Calu3 (cell line): ENCODE results near the gene TNS1. TPM values are rescaled to one million over a fixed set of nuclear protein-coding genes. Genes with fewer than 3 reads are reported as not detected.

Experiments
- BruUV-seq: library from RNA; stranded (reverse); fragments of 400-500 nt; replicated peaks from 2 replicates; lab custom pipeline; 2021; lab: Mats Ljungman, UMichigan
- CTCF ChIA-PET: fragments of 300-600 bp; sonication (Branson Sonifier 250); formaldehyde crosslinking; loops from one replicate; lab custom pipeline; 2022; ENCODE audit warnings: antibody characterized with exemption; lab: Charles Lee
- DNase-seq: peaks from one replicate; pipeline ENCODE4 v3.0.0; 2022
- H3K27ac Mint-ChIP-seq: one replicate; pipeline ENCODE4 v1.8.0; 2022; ENCODE audit warnings: mixed read lengths; ENCODE audit not compliant: unreplicated experiment
- H3K27me3 Mint-ChIP-seq: one replicate; pipeline ENCODE4 v1.8.0; 2022; ENCODE audit warnings: mixed read lengths; ENCODE audit not compliant: unreplicated experiment
- H3K36me3 Mint-ChIP-seq: one replicate; pipeline ENCODE4 v1.8.0; 2022; ENCODE audit warnings: mild to moderate bottlenecking, moderate library complexity, mixed read lengths; ENCODE audit not compliant: insufficient read depth, unreplicated experiment
- H3K4me1 Mint-ChIP-seq: one replicate; pipeline ENCODE4 v1.8.0; 2022; ENCODE audit warnings: mild to moderate bottlenecking, low read depth, mixed read lengths; ENCODE audit not compliant: unreplicated experiment
- H3K4me3 Mint-ChIP-seq: one replicate; pipeline ENCODE4 v1.8.0; 2022; ENCODE audit warnings: mild to moderate bottlenecking, low read depth, moderate library complexity, mixed read lengths; ENCODE audit not compliant: unreplicated experiment
- H3K9me3 Mint-ChIP-seq: one replicate; pipeline ENCODE4 v1.8.0; 2022; ENCODE audit warnings: low read depth, mixed read lengths; ENCODE audit not compliant: unreplicated experiment
- CTCF ChIP-seq: fragments of 200-600 bp; IDR thresholded peaks from one replicate; pipeline ENCODE4 v1.8.0; 2022; ENCODE audit warnings: antibody characterized with exemption; ENCODE audit not compliant: unreplicated experiment
- intact Hi-C: fragments of 100-400 bp; cut with micrococcal nuclease; formaldehyde crosslinking; loops from one replicate; pipeline ENCODE4 v1.10.0; 2022; ENCODE audit not compliant: unreplicated experiment
- total RNA-seq: library from RNA; stranded (reverse); gene quantifications from 2 replicates; pipeline ENCODE4 v1.2.3, GENCODE V29; 2022

Gene TNS1
- total RNA-seq, 1 experiment from 2014 or later: 2.2 TPM

GRCh38 chr2:217864963-217865772, 137.6 kb downstream of the TNS1 start:
- no peak for TF ChIP-seq CTCF
- CTCF ChIA-PET: no interaction called here
- intact Hi-C loops: no loop called here
- Mint-ChIP-seq H3K27ac (no peak overlapping the region), H3K4me3 (no peak overlapping the region), H3K9me3 (no peaks in the 10 kb centered on the region), H3K27me3 (peaks cover 96% of the 10 kb centered on the region), H3K4me1 (no peaks in the 10 kb centered on the region), H3K36me3 (no peaks in the 10 kb centered on the region)
- no TSS peak for BruUV-seq
- DNase-seq: no peak

DNA sequence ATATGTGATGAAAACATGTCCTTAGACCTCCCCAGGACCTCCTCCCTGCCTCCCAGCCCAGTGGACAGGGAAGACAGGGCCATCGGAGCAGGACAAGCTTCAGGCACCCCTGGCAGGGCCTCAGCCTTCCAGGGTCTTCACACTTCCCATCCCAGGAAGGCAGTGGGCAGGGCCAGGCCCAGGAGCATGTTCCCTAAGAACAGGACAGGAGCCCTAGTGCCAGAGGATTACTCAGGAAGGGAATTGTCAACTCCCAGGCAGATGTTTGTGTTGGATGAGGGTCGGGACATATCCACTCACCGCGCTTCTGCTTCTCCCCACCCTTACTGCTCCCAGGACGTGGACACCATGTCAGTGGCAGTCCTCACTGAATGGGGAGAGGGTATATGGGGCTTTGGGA, 138.9 kb downstream of the TNS1 start:
- CTCF ChIA-PET: no interaction called here

GRCh38 chr2:217861334-217861877, 141.4 kb downstream of the TNS1 start:
- no peaks in the 10 kb centered on the region for H3K9me3 Mint-ChIP-seq
- no TSS peak for BruUV-seq
- no peak for DNase-seq
- CTCF ChIA-PET: no interaction called here
- no peak overlapping the region for H3K4me3 Mint-ChIP-seq
- H3K27ac Mint-ChIP-seq: no peak overlapping the region
- H3K4me1 Mint-ChIP-seq: no peaks in the 10 kb centered on the region
- intact Hi-C loops: no loop called here
- peaks cover 90% of the 10 kb centered on the region for H3K27me3 Mint-ChIP-seq
- no peak for TF ChIP-seq CTCF
- no peaks in the 10 kb centered on the region for H3K36me3 Mint-ChIP-seq

More for the DNA sequence above, 138.9 kb downstream of the TNS1 start:
- BruUV-seq: no TSS peak
- Mint-ChIP-seq H3K4me1 (no peaks in the 10 kb centered on the region), H3K4me3 (no peak overlapping the region), H3K27me3 (peaks cover 96% of the 10 kb centered on the region), H3K36me3 (no peaks in the 10 kb centered on the region), H3K27ac (no peak overlapping the region), H3K9me3 (no peaks in the 10 kb centered on the region)
- DNase-seq: no peak
- TF ChIP-seq CTCF: no peak
- intact Hi-C loops: no loop called here

- no TSS peak for BruUV-seq
- Mint-ChIP-seq H3K4me1 (no peaks in the 10 kb centered on the region), H3K4me3 (no peak overlapping the region), H3K27me3 (peaks cover 90% of the 10 kb centered on the region), H3K9me3 (no peaks in the 10 kb centered on the region), H3K36me3 (no peaks in the 10 kb centered on the region), H3K27ac (no peak overlapping the region)
- intact Hi-C loops: no loop called here
- CTCF ChIA-PET: no interaction called here
- no peak for TF ChIP-seq CTCF
- no peak for DNase-seq
Observed at GRCh38 chr2:217859926-217860325, 142.9 kb downstream of the TNS1 start.
